ENCODE measurements around the gene ZNF765. TPM values are rescaled to one million over a fixed set of nuclear protein-coding genes. Genes with fewer than 3 reads are reported as not detected.
"Not testable (repeated sequence)": the region's sequence is repeated elsewhere in the genome, so short reads cannot be mapped to it uniquely, and the experiment has no call there.

Gene ZNF765
- total and polyA plus RNA-seq, 2 donors (not counting 3 experiments of a cell fraction or from before 2014, with no cell fraction given): 2.5 to 7.7 TPM

GRCh38 chr19:53467485-53468262 lies 72.7 kb downstream of the ZNF765 start, which contains the start of gene ZNF813:
Gene ZNF813 (plus strand): TSS chr19:53467733. CDS start chr19:53483823, 16,090 bp downstream.
- peak within 1 kb of the TSS; percentile 81 for H3K4me2 ChIP-seq (ENCODE audit: insufficient read depth, low read length)
- DNase-seq (ENCODE audit: low read depth, low spot score): peak; percentile 89

GRCh38 chr19:53468628-53469027 lies 73.7 kb downstream of the ZNF765 start:
- H3K79me2 ChIP-seq (ENCODE audit: control insufficient read depth, insufficient read depth, low read length); dilution Hi-C loops (cut with MboI; ENCODE audit: extremely low pct_ligation_motif_present, low sequenced_read_pairs); H3K36me3 ChIP-seq (ENCODE audit: control insufficient read depth in 2 of 2, extremely low read depth in 1 of 2, insufficient read depth in 2 of 2, low read length in 2 of 2); H3K9me1 ChIP-seq (replicated peaks; ENCODE audit: control insufficient read depth, extremely low read depth, insufficient read depth, low read length); CTCF ChIA-PET; H3K4me1 ChIP-seq (ENCODE audit: control insufficient read depth, extremely low read depth, insufficient read depth, low read length); H3K27ac ChIP-seq (ENCODE audit: insufficient read depth, low read depth, low read length); H4K20me1 ChIP-seq (replicated peaks; ENCODE audit: control insufficient read depth, extremely low read depth, insufficient read depth, low read length); H3K27me3 ChIP-seq (ENCODE audit: control insufficient read depth in 2 of 2, insufficient read depth in 2 of 2, low read length in 2 of 2); FAIRE-seq; H3K9me3 ChIP-seq (replicated peaks; ENCODE audit: control insufficient read depth, insufficient read depth, low read length); H3K9ac ChIP-seq (replicated peaks; ENCODE audit: extremely low read depth, insufficient read depth, low read length); H2AFZ ChIP-seq (ENCODE audit: low read depth, low read length); POLR2A ChIA-PET: not testable (repeated sequence)
- H3K4me3 ChIP-seq (replicated peaks in 1 of 3; ENCODE audit: insufficient read depth in 1 of 3, low read depth in 1 of 3, low read length in 3 of 3): peak overlapping the region in 1 of 3 experiments; percentile 56
- BruUV-seq (replicated peaks): TSS peak; percentile 61
- intact Hi-C loops (cut with micrococcal nuclease): loop anchor here (5.0 kb wide), 2 partner anchors 36 to 271 kb away; partner anchors contain the start of gene ZNF761
- peak overlapping the region; percentile 64 for H3K4me2 ChIP-seq (ENCODE audit: insufficient read depth, low read length)
- DNase-seq (ENCODE audit: low read depth, low spot score): peak; percentile 24

More at GRCh38 chr19:53467485-53468262, 72.7 kb downstream of the ZNF765 start, which contains the start of gene ZNF813:
- intact Hi-C loops (cut with micrococcal nuclease): loop anchor here (1.0 to 5.0 kb wide), 4 partner anchors 35 to 270 kb away; partner anchors contain the start of genes ZNF761 and ZNF765
- no peaks in the 10 kb centered on the region for H3K9me1 ChIP-seq (replicated peaks; ENCODE audit: control insufficient read depth, extremely low read depth, insufficient read depth, low read length)
- peak within 1 kb of the TSS; percentile 69 for H3K27ac ChIP-seq (ENCODE audit: insufficient read depth, low read depth, low read length)
- H3K79me2 ChIP-seq (ENCODE audit: control insufficient read depth, insufficient read depth, low read length): no peaks in the 10 kb centered on the region
- no peaks in the 10 kb centered on the region for H3K27me3 ChIP-seq (ENCODE audit: control insufficient read depth in 2 of 2, insufficient read depth in 2 of 2, low read length in 2 of 2)
- no peaks in the 10 kb centered on the region for H3K9me3 ChIP-seq (replicated peaks; ENCODE audit: control insufficient read depth, insufficient read depth, low read length)
- peak within 1 kb of the TSS; percentile 68 to 86 (median 81) for H3K4me3 ChIP-seq (replicated peaks in 1 of 3; ENCODE audit: insufficient read depth in 1 of 3, low read depth in 1 of 3, low read length in 3 of 3)
- dilution Hi-C loops (cut with MboI; ENCODE audit: extremely low pct_ligation_motif_present, low sequenced_read_pairs): no loop called here
- FAIRE-seq: peak; percentile 97
- no peaks in the 10 kb centered on the region for H3K36me3 ChIP-seq (ENCODE audit: control insufficient read depth in 2 of 2, extremely low read depth in 1 of 2, insufficient read depth in 2 of 2, low read length in 2 of 2)
- H2AFZ ChIP-seq (ENCODE audit: low read depth, low read length): peak within 1 kb of the TSS; percentile 99
- H4K20me1 ChIP-seq (replicated peaks; ENCODE audit: control insufficient read depth, extremely low read depth, insufficient read depth, low read length): no peaks in the 10 kb centered on the region
- peak within 1 kb of the TSS; percentile 87 for H3K9ac ChIP-seq (replicated peaks; ENCODE audit: extremely low read depth, insufficient read depth, low read length)
- peaks cover 4% of the 10 kb centered on the region for H3K4me1 ChIP-seq (ENCODE audit: control insufficient read depth, extremely low read depth, insufficient read depth, low read length)
- ChIA-PET POLR2A (no interaction called here), CTCF (no interaction called here)
- no TSS peak for BruUV-seq (replicated peaks)
- TF ChIP-seq POLR2A (IDR thresholded peaks at IDR 0.05; ENCODE audit: low read depth, low read length): peak; percentile 71
- TF ChIP-seq GATA2 (IDR thresholded peaks at IDR 0.05; ENCODE audit: insufficient read depth, insufficient read length, low read depth, low read length): no peak
- peak; percentile 65 for TF ChIP-seq POLR2AphosphoS5 (IDR thresholded peaks at IDR 0.05; ENCODE audit: insufficient read depth, low read depth, low read length)
- TF ChIP-seq MYC (IDR thresholded peaks at IDR 0.05; ENCODE audit: low read depth, low read length): no peak
